ENCODE measurements around the gene NUTM2E. TPM values are rescaled to one million over a fixed set of nuclear protein-coding genes. Genes with fewer than 3 reads are reported as not detected.

NUTM2E gene
- total RNA-seq, 8 experiments from 2014 or later, result 0.14 to 1.7 (median 0.71) TPM; not detected in 1

Other genes with a start within 250 kb of the NUTM2E start
- 1 to 10 TPM in 1 of 8 experiments, under 1 TPM in 5, not detected in 2; 0.07 to 1.4 (median 0.45) TPM for gene SFTPA1, start 215.8 kb upstream of the NUTM2E start, total RNA-seq
- 1 to 10 TPM in 7 of 8 experiments, under 1 TPM in 1; 0.92 to 7.1 (median 3.8) TPM for gene NUTM2B, start 123.5 kb upstream of the NUTM2E start, total RNA-seq
- gene SFTPD, start 122.4 kb downstream of the NUTM2E start, total RNA-seq, result 1 to 10 TPM in 1 of 8 experiments, under 1 TPM in 3, not detected in 4; 0.22 to 1.5 (median 0.65) TPM